Stimulated activated CD8-positive, alpha-beta memory T cell treated with anti-CD3 and anti-CD28 coated beads, Interleukin-7, amount 100 ng/mL, for 24 hours (primary cell): ENCODE data around the gene OTOF.

Source experiments
- DNase-seq: peaks from one replicate; pipeline ENCODE4 v3.0.0-alpha.2; 2020; ENCODE audit warnings: low read depth

Gene OTOF

GRCh38 chr2:26407526-26407925 lies 70.4 kb downstream of the OTOF start:
- DNase-seq: no peak
